AG10803 (cell line): Measurements from ENCODE around the gene KMT2D.

ENCODE experiments used
- DNase-seq: peaks from one replicate; pipeline ENCODE4 v3.0.0; 2010; ENCODE audit warnings: low read depth
- H3K4me3 ChIP-seq: 2 replicates; pipeline ENCODE4 v1.5.1; 2011; ENCODE audit warnings: mild to moderate bottlenecking, low read length, control low read depth
- CTCF ChIP-seq: conservative IDR thresholded peaks from 2 replicates; pipeline ENCODE4 v1.5.1; 2011; ENCODE audit warnings: mild to moderate bottlenecking, low read length, control low read depth, inconsistent platforms

The KMT2D gene

DNA sequence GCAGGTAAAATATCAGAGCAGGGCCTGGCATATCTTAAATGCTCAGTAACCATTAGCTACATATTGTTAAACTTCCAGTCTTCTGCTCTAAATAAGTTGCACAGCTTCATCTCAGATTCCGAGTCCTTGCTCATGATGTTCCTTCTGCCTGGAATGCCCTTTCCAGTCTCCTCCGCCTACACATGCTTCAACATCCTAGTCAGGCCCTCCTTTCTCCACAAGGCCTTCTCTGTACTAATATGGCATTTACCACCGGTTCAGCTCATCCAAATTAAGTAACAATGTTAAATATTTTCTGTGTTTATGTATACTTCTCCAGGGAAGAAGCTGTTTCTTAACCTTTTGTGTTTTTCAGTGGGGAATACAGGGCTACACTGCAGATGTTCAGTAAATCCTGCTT, 25.5 kb upstream of the KMT2D start:
- TF ChIP-seq CTCF = no peak
- no peak overlapping the region for H3K4me3 ChIP-seq
- DNase-seq = peak; percentile 50

GRCh38 chr12:49084438-49084837, 23.8 kb upstream of the KMT2D start:
- no peak for TF ChIP-seq CTCF
- no peak for DNase-seq

DNA sequence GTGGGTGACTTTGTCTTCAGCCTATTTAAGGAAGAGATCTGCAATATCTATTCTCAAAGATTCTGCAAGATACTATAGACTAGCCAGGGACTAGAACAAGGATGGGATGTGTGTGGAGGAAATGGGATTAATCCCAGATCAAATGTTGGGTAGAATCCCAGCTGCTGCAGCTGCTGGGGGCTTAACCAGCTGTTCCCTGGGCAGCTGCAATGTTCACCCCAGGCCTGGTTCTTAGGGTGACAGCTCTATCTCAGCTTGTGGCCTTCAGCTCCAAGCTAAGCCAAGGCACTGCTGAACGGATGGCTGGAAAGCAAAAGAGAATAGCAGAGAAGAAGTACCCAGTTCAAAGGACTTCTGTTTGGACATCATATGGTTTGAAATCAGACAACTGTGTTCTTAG, 19.2 kb upstream of the KMT2D start:
- TF ChIP-seq CTCF = no peak
- H3K4me3 ChIP-seq = no peak overlapping the region
- DNase-seq = no peak

More at GRCh38 chr12:49084438-49084837, 23.8 kb upstream of the KMT2D start:
- no peak overlapping the region for H3K4me3 ChIP-seq

DNA sequence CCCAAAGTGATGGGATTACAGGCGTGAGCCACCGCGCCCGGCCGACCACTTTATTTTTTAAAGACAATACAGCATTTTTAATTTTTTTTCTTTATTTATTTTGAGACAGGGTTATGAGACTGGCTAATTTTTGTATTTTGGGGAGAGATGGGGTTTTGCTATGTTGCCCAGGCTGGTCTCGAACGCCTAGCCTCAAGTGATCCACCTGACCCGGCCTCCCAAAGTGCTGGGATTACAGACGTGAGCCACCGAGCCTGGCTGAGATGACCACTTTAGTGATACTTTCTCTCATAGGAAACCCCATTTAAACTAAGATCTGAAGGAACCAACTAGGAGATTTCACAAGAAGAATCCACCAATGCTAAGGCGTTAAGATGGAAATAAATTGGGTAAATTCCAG, 10.4 kb upstream of the KMT2D start:
- no peak for DNase-seq
- TF ChIP-seq CTCF = no peak
- H3K4me3 ChIP-seq = no peak overlapping the region

DNA sequence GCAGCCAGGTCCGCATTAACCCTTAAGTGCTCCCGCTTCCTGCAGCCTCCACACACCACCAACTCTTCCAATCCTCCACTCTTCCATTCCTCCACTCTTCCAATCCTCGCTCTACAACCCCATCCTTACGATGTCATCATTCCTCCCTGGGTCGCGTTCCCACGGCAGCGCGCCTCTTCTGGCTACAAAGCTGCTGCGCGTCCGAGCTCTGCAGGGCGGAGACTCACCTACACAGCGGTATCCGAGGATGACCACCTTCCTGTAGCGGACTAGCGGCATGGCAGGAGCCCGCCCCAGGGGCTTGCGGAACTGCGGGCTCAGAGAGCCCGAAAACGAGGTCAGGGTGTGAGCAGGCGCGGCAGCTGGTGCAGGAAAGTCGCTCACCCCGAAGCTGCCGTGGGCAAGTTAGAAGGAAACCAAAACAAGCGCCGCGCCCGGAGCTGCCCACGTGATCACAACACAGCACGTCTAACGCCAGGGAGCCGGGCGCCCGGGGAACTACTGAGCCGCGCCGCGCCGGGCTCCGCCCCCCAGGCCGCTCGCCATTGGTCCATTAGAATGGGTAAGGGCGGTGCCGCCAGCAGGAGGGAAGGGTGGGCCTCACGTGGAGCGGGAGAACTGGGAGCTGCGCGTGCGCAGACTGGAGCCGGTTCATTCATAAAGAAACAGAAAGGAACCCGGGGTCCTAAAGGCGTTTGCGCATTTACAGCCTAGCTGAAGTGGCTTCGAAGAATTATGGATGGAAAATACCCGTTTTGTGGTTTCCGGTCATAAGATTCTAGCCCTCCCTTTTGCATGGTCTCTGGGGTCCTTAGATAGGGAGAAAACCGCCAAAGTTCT, 9.1 kb upstream of the KMT2D start, which contains the start of gene RHEBL1:
Gene RHEBL1, minus strand, starts transcription at position 473 of the 840 bp plus-strand sequence. Its CDS starts 194 bp downstream, at position 279.
- peak; percentile 15; the same call in 1 of the 2 replicates for TF ChIP-seq CTCF
- DNase-seq = peak; percentile 93
- H3K4me3 ChIP-seq = peak within 1 kb of the TSS; percentile 91

GRCh38 chr12:49068879-49069506, 8.4 kb upstream of the KMT2D start:
- no peak for DNase-seq
- peak overlapping the region; percentile 91 for H3K4me3 ChIP-seq
- TF ChIP-seq CTCF = no peak

DNA sequence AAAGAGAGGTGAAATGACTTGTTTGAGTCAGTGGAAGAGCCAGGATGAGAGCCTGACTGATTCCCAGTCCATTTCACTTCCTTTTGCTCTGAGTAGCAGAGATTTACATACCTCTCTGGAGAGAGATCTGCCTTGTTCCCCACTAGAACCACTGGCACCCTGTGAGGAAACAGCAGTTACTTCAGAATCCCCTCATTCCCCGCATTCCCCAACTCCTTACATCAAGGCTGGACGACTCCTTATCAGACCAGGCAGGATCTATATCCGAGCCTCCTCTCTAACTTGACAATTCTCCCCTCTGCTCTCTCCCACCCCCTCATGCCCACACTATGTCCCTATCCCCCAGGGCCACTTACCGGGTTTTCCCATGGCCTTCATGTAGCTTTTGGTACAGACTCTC, 5.5 kb upstream of the KMT2D start:
- DNase-seq = no peak
- no peak overlapping the region for H3K4me3 ChIP-seq
- no peak for TF ChIP-seq CTCF
